NCI-H2171 (cell line): ENCODE measurements around the gene ARID1B.

Experiments
- DNase-seq: peaks from one replicate; lab custom pipeline; 2025; lab: John Stamatoyannopoulos, UW

The ARID1B gene

DNA sequence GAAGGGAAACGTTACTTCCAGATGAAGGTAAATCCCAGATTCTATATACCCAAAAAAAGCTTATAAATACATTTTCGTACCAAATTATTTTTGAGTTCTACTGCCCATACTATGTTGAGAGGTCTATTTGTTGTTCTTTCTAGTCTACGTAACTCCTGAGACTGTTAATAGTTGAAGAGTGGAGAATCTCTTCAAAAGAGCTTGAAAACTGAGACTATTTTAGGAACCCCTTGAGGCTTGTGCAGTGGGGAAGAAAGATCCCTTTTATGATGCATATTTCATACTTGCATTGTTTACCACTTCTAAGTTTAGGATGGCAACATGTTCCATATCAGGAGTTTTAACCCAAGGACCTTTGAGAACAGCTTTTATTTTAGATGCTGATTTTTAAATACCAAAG is 301.1 kb downstream of the ARID1B start:
- DNase-seq, result no peak

DNA sequence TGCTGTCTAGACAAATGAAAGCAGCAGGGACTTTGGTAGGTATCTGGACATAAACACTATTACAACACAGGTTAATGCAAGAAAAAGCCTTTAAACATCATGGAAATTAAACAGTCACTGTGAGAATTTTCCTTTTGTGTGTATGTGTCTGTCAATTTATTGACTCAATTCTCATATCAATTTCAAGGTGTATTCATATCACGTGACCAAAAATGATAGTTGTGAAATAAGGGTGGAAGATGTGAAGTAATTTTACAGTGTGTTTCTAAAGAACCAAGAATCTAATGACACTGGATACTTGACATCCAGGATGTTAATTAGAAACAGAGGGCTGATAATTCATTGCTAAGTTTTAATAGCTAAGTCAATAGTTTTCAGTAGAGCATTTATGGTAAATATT is 302.1 kb downstream of the ARID1B start:
- DNase-seq, result no peak

DNA sequence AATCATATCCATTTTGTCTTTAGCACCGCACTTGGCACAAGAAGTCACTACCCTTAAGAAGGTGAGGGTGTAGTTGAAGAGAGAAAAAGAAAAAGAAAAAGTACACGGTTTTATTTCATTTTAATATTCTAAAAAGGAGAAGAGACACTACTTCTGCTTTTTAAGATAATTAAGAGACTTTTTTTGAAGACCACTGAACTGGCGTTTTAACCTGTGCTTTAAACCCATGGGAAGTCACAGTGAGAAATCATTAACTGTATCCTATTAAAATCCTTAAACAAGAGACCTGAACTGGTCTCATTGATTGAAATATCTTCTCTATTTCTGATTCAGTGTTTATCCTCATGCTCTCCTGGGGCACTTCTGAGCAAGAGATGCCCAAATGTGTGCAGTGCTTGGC is 302.6 kb downstream of the ARID1B start:
- DNase-seq, result no peak

DNA sequence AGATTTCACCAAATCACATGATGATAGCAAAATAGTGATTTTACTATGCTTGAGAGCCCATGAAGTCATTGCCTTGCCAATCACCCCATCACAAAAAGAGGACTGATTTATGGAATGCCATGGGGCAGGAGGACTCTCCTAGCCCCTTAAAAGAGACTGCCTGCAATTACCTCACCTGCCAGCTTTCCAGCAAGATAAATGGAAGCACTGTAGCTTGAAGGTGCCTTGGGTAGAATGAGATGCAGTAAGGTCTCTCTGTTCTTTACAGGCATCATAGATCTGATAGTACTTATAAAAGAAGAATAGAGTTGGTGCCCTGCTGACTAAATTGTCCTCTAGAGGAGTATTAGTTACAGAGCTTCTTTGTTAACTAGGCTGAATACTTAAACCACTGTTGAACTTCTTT is 303.8 kb downstream of the ARID1B start:
- DNase-seq, result no peak

DNA sequence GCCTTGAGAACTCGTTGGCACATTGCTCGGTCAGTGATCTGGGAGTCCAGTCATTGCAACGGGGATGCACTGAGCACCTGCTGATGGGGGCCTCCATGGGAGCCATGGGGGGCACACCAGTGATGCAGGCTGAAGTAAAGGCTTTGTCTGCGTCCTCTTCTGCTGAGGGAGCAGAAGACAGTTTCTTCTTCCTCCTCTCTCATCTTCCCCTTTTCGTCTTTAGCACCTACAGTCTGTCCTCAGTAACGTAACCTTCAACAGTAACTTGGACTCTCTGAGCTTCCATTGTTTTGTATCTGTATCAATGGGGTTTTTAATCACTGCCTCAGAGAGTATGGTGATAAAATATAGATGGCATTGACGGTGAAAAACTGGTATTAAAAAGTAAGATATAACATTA is 306.2 kb downstream of the ARID1B start:
- DNase-seq, result no peak

DNA sequence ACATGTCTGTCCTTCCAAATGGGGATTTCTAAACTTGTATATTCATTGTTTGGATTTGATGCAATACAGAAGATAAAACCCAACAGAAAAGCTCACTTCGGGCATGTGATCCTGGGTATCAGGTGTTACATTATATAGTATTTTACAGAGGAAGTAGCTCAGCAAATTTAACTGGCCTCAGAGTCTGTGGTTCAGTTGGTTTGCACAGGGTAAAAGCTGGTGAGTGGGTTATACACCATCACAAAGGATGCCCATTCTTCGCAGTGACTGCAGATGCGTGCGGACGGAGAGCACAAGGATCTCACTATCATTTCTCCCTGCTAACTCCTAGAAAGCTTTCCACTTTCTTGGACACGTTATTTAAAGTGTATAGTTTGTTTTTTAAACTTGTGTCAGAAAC is 309.5 kb downstream of the ARID1B start:
- no peak for DNase-seq

DNA sequence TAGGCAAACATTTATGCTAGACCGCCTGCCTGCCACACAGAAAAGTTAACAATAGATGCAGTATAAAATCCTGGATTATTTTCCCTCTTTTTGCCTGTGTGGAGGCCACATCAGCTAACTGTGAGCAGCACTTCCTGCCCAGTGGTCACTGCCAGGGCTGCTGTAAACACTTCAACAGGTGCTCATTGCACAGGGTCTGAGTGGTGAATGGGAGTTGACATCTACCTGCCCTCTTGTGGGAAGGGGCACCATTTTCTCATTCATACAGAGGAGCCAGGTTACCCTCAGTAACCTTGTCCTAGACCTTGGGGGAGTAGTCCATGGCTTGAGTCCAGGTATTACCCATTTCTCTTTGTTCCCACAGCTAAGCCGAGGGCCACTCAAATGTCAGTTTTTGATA is 310.8 kb downstream of the ARID1B start:
- no peak for DNase-seq

DNA sequence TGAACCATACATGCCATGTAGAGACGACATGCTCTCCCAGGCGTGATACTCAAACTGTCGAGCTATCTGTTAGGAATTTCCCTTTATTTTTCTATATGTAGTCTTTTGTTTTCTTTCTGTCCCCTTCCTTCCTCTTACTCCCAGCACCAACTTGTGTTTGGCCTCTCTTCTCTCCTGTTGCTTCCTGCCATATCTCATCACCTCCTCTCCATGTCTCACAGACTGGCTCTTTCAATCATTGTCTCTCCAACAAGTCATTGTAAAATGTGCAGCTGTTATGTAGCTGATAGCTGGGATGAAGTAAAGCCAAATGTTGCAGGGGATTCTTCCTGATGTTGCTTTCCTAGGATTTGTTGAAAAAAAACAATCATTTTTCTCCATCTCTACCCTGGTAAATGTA is 311.7 kb downstream of the ARID1B start:
- no peak for DNase-seq

DNA sequence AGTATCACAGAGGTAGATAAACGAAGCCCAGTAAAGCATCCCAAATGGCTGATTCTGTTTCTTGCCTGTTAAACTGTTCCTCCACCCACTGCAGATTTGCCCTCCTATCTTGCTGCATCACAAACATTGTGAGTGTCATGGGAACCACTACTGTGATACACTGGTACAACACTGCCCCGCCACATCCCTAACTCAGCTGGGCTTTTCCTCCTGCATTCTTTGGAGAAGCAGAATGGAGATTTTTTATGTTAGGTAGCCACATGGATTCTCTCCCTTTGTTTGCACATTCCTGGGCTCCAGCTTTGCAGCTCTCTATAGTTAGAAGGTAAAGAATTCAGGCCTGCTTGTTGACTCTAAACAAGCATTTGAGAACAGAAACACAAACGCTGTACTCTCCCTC is 312.1 kb downstream of the ARID1B start:
- DNase-seq, result no peak

DNA sequence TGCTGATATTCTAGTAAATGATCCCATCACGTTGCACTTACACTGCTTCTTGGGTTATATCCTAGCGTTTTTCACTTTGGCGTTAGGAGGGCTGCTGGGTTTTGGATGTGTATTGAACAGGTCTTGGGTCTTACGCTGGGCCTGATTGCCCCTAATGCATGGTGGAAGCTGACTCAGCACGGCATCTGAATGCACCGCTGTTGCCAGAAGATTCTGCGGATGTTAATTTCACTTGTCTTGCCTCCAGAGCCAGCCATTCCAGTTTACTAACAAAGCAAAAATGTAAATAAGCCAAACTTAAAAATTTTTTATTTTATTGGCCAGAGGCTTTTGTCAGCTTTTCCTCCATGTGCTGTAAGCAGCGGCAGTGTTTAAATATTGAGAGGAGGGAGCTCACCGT is 312.7 kb downstream of the ARID1B start:
- DNase-seq, result no peak

DNA sequence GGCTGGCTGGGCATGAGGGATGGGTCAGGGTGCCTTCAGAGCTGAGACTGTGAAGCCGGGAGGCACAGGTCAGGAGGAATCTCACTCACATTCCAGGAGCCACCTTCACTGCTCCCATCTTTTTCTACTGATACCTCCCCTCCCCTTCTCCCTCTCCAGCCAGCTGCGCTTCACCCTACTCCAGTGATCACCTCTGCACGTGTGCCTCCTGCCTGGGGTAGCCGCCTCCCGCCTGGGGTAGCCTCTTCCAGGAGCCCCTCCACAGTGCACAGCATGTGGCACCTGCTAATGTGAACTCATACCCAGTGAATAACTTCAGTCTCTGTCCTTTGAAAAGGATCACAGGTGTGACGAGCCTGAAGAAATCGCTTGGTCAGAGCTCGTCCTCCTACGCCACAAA is 313.6 kb downstream of the ARID1B start:
- no peak for DNase-seq

DNA sequence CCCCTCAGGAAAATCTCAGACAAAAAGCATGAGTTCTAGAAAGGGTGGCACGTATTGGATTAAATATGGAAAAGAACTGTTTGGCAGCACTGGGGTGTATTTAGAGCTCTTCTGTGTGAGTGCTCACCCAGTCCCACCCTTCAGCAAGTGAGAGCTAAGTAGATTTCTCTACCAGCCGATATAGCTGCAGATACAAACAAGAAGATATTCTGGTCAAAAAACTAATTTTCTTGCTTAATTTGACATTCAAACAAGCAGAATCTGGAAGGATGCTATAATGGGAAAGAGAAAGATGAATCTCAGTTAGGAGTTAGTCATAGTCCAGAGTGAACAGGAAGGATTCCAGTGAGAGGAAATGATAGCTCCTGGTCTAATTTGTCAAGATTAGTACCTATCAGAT is 314.1 kb downstream of the ARID1B start:
- no peak for DNase-seq

DNA sequence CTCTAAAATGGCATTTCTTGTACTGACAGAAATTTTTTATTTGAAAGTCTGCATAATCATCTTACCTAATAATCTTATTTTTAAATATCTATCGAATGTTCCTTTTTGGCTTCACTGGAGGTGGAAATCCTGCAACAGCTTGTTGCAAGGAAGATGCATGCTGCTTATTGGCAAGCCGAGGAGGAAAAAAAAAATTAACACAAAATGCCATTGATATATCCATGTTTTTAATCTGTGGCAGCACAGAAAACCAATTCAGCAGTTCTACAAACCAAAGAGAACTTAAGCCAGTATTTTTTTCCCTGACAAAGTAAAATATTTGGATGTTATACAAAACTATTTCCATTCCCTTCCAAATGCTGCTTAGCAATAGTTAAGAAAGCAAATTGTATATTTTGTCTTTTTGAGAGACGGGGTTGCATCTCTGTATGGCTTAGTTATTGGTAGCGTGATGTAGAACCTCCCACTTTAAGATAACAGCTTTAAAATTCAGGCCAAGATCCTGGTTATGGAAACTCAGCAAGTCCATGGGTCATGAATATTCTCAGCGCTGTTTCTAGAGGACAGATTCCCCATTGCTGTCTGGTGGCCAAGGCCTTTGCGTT is 314.8 kb downstream of the ARID1B start:
- DNase-seq, result no peak

DNA sequence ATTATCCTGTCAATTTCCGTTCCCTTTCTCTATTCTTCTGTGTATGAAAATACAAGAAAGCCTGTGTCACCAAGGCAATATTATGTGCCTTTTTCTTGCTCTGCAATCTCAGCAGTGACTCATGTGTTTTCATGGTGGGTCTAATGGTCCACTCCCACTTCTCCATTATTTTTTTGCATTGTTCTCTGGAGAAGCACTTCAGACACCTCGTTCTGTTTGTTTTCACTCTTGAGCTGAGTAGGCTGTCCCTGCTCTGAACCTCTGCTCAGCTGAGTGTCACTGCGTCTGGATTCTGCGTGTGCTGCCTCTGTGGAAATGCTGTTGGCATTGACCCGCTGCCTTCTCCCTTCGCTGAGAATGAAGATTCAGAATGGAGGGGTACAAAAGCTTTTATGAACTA is 315.6 kb downstream of the ARID1B start:
- DNase-seq, result no peak

DNA sequence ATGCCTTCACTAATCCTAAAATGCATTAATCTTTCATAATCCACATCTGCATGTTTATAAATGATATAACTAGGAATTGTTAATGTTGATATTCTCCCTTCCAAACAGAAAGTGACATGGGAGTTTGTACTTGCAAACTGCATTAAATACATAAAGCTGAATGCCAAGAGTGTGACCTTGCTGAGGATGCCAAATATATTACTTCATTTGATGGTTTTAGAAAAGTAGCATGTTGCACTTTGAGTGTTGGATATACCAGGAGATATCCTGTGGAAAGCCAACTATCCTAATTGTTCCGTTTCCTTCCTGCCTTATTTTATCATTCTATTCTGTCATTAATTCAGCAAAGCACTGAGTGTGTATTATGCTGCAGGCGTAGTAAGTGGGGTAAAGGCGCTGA is 316.4 kb downstream of the ARID1B start:
- no peak for DNase-seq

DNA sequence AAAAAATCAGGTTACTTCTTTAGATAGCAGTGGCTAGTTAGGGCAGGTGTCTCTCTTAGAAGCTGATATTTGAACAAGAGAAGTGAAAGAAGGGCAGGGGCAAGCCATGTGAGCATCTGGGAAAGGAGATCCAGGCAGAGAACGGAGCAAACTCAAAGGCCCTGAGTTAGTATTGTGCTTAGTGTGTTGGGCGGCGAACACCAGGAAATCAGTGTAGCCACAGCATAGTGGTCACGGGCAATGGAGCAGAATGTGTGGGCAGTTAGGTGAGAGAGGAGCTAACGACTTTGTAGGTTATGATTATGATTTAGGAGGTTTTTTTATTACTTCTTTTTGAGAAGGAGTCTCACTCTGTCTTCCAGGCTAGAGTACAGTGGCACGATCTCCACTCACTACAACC is 316.9 kb downstream of the ARID1B start:
- no peak for DNase-seq

DNA sequence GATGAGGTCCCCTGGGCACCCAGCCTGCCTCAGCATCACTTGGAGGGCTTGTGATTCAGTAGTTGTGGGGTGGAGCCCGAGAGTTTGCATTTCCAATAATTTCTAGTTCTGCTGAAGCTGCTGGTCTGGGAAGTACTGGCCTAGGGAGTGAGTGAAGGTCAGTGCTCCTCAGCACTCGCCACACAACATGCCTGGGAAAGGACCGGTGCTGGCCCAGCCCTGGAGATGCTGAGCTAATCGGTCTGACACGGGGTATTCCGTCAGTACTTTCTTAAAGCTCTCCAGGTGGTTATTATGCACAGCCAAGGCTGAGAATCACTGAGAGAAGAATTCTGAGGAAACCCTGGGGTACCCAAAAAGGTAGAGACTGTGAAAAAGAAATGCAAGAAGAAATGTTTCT is 317.9 kb downstream of the ARID1B start:
- no peak for DNase-seq

DNA sequence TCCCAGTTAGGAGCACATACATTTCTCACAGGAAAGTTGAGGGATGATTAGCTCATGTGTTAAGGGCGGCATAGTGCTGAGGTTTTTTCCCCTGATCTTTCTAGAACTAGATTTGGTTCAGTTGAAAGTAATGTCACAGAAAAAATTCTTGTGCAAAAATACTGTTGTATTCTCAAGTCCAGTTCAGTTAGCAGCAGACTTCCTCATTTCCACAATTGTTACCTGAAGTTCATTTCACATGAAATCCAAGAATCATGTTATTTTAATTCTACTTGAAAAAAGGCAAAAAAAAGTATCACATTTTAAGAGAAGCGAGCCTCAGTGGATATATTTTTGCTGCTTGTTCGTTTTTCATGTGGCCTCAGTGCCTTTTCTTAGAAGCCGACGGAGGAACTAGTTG is 318.4 kb downstream of the ARID1B start:
- DNase-seq, result no peak

DNA sequence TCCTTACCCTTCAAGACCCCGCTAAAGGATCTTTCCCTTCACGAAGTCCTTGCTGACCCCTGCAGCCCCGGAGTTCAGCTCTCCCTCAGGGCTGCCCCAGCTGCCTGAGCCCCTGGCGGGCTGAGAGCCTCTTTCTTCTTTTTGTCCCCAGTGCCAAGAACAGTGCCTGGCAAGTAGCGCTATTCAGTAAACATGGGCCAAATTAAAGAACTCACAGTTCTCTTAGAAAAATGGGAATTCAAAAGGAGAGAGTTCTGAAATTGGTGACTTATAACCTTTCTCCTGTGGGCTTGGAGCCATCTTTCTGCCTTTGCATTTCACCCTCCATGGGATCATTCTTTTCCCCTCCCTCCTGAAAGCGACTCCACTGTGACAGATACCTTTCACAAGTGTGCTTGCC is 318.9 kb downstream of the ARID1B start:
- DNase-seq, result no peak

DNA sequence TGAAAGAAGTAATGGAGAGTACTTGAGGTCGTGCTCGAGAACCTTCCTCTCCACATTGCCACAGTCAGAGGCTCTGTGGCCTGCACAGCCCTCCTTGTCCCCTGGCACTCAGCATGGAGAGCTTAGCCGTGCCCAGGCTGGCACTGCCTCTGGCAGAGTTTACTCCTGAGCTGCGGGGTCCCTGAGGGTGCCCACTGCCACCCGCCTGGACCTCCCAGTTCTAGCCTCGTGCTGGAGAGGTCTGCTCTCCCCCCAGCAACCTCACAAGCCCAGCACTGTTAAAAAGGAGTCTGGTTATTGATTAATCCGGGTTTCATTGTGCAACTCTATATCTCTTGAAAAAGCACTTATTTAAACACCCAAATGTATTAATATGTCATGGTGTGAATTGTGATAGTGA is 319.3 kb downstream of the ARID1B start:
- no peak for DNase-seq

DNA sequence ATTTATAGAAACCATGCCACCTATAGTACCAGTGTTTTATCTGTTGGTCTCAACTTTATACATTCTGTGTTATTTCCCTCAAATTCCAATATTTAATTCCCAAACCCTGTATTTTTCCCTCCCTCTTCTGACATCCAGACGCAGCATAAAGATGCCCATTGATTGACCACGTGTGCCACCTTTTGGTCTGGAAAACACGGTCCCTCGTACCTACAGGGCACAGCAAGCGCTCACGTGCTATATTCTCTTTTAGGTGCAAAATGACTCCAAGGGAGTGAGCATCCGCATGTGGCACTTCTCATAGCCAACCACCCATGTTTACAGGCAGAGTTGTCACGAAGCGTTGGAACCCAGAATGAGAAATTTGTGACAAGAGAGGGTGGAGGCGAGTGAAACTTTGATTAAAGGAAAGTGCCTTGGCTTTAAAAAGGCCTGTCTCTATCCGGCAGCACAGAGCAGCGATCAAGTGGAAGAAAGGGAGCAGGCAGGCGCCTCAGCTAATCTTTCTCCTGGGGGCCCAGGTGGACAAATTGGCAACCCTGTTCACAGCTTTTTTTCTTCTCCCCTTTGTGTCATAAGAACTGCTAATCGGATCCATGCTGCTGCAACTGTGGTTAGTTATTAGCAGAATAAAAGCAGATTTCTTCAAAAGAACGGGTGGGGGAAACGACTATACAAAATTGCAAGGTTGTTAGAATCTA is 320.2 kb downstream of the ARID1B start:
- DNase-seq, result no peak

DNA sequence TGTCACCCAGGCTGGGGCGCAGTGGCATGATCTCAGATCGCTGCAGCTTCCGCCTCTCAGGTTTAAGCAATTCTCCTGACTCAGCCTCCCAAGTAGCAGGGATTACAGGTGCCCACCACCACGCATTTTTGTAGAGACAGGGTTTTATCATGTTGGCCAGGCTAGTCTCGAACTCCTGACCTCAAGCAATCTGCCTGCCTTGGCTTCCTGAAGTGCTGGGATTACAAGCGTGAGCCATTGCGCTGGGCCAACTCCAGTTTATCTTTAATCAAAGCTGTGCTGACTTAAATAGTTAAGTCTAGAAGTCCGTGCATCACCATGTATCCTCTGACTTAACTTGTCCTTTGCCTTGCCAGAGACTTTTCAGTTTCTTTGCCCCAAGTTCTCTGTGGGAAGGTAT is 321.8 kb downstream of the ARID1B start:
- DNase-seq, result no peak

DNA sequence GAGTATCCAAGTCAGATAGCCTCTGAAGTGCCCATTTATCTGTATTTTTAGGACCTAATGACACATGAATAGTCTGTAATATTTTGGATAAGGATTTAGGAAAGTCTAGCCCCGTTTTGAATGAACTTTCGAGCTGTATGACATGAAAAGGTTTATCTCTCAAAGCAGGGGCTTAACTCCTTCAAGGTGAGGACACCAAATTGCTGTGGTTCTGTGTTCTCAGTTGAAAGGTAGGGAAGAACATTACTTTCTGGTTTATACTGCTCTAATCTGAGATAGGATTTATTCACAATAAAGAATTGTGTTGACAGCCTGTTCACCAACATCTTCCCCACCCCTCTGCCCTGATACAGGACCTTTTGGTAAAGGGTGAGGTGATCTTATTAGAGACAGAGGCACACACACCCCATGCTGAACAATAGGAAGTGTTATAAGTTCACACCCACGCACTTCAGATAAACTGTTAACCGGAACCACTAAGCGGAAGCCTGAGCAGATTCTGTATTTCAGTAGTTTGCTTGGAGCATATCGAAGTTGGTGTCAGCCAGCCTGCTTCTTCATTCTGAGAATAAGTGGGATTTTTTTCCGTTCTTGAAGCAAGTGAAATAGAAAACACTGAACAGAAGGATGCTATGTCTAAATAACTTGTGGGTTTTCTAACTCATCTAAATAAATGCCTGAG is 322.9 kb downstream of the ARID1B start:
- DNase-seq, result no peak

DNA sequence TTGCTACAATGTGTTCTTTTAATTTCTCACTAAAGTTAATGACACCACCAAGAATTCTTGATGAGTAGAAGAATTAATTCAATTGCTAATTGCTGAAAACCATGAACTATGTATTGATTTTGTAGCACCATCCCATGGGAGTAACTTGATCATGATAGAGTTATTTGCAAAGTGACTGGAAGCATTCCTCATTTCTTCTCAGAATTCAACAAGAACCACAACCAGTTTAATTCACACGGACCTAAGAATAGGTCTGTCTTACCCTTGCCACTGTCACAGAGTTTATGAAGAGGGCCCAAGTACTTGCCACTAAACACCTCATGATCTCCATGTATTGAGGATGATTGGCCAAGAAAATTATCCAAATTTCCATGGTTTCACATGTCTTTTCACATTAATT is 324.0 kb downstream of the ARID1B start:
- DNase-seq, result no peak
